SK-N-SH treated with all-trans-retinoic acid at 6 μM for 48 hours (cell line): Measurements from ENCODE around the gene MAP3K12.

Source experiments
- ATAC-seq: fragments of 200-7000 bp; cut with Tn5 transposase; 3 replicates; pipeline ENCODE4 v1.9.1; 2020; ENCODE audit warnings: mild to moderate bottlenecking, moderate library complexity
- ARNTL ChIP-seq: fragments of 450-650 bp; formaldehyde crosslinking; IDR thresholded peaks from 2 replicates; pipeline ENCODE4 v1.5.0; 2020; ENCODE audit warnings: low read depth, mild to moderate bottlenecking, moderate library complexity, borderline replicate concordance
- BACH2 ChIP-seq: fragments of 250-450 bp; sonication (Bioruptor Pico); IDR thresholded peaks from 2 replicates; pipeline ENCODE4 v1.9.0; 2021; ENCODE audit warnings: mild to moderate bottlenecking, borderline replicate concordance
- CSDC2 ChIP-seq: fragments of 250-450 bp; sonication (Bioruptor Pico); IDR thresholded peaks from 2 replicates; pipeline ENCODE4 v1.5.0; 2020; ENCODE audit warnings: mild to moderate bottlenecking, moderate library complexity
- ISL1 ChIP-seq: fragments of 250-450 bp; sonication (Bioruptor Pico); IDR thresholded peaks from 2 replicates; pipeline ENCODE4 v2.1.2; 2022; ENCODE audit warnings: mild to moderate bottlenecking, moderate library complexity
- OSR1 ChIP-seq: fragments of 250-450 bp; sonication (Bioruptor Pico); IDR thresholded peaks from 2 replicates; pipeline ENCODE4 v1.8.0; 2022; ENCODE audit warnings: moderate library complexity, mild to moderate bottlenecking, inconsistent platforms
- PPARA ChIP-seq: fragments of 250-450 bp; sonication (Bioruptor Pico); IDR thresholded peaks from 2 replicates; pipeline ENCODE4 v1.5.0; 2020; ENCODE audit warnings: mild to moderate bottlenecking, borderline replicate concordance
- RARB ChIP-seq: fragments of 250-450 bp; sonication (Bioruptor Pico); IDR thresholded peaks from 2 replicates; pipeline ENCODE4 v1.8.0; 2021; ENCODE audit warnings: mild to moderate bottlenecking, moderate library complexity
- SNAI2 ChIP-seq: fragments of 250-450 bp; sonication (Bioruptor Pico); IDR thresholded peaks from 2 replicates; pipeline ENCODE4 v1.5.0; 2020; ENCODE audit warnings: mild to moderate bottlenecking, moderate library complexity
- TCF4 ChIP-seq: fragments of 250-450 bp; sonication (Bioruptor Pico); IDR thresholded peaks from 2 replicates; pipeline ENCODE4 v1.8.0; 2021; ENCODE audit warnings: mild to moderate bottlenecking, moderate library complexity, borderline replicate concordance
- TOX ChIP-seq: fragments of 250-450 bp; sonication (Bioruptor Pico); IDR thresholded peaks from 2 replicates; pipeline ENCODE4 v1.8.0; 2021; ENCODE audit warnings: mild to moderate bottlenecking, moderate library complexity, borderline replicate concordance
- ZC3H10 ChIP-seq: fragments of 250-450 bp; sonication (Bioruptor Pico); IDR thresholded peaks from 2 replicates; pipeline ENCODE4 v1.5.1; 2021; ENCODE audit warnings: mild to moderate bottlenecking, moderate library complexity
- ZFP3 ChIP-seq: fragments of 250-450 bp; sonication (Bioruptor Pico); IDR thresholded peaks from 2 replicates; pipeline ENCODE4 v1.5.0; 2020; ENCODE audit warnings: mild to moderate bottlenecking, moderate library complexity
- ZFP30 ChIP-seq: fragments of 450-650 bp; formaldehyde crosslinking; IDR thresholded peaks from 2 replicates; pipeline ENCODE4 v1.5.0; 2022; ENCODE audit warnings: mild to moderate bottlenecking, moderate library complexity
- ZNF565 ChIP-seq: fragments of 450-650 bp; formaldehyde crosslinking; conservative IDR thresholded peaks from 2 replicates; pipeline ENCODE4 v1.5.0; 2020; ENCODE audit warnings: low read depth, mild to moderate bottlenecking, moderate library complexity
- ZNF70 ChIP-seq: fragments of 450-650 bp; formaldehyde crosslinking; IDR thresholded peaks from 2 replicates; pipeline ENCODE4 v1.5.0; 2020; ENCODE audit warnings: mild to moderate bottlenecking, moderate library complexity
- ZNF8 ChIP-seq: fragments of 450-650 bp; formaldehyde crosslinking; IDR thresholded peaks from 2 replicates; pipeline ENCODE4 v1.5.0; 2020; ENCODE audit warnings: mild to moderate bottlenecking, moderate library complexity
- TF ChIP-seq, protein P1 (sequence below): fragments of 250-450 bp; sonication (Bioruptor Pico); IDR thresholded peaks from 2 replicates; pipeline ENCODE4 v1.5.1; 2020; ENCODE audit warnings: low read depth, mild to moderate bottlenecking, moderate library complexity
- TF ChIP-seq, protein P2 (sequence below): fragments of 250-450 bp; sonication (Bioruptor Pico); IDR thresholded peaks from 2 replicates; pipeline ENCODE4 v1.5.1; 2021; ENCODE audit warnings: mild to moderate bottlenecking, moderate library complexity
- TF ChIP-seq, protein P3 (sequence below): fragments of 250-450 bp; sonication (Bioruptor Pico); IDR thresholded peaks from 2 replicates; pipeline ENCODE4 v1.5.0; 2020; ENCODE audit warnings: mild to moderate bottlenecking, moderate library complexity
- TF ChIP-seq, protein P4 (sequence below): fragments of 250-450 bp; sonication (Bioruptor Pico); IDR thresholded peaks from 2 replicates; pipeline ENCODE4 v1.8.0; 2020; ENCODE audit warnings: mild to moderate bottlenecking, moderate library complexity, borderline replicate concordance
- TF ChIP-seq, protein P5 (sequence below): fragments of 250-450 bp; sonication (Bioruptor Pico); IDR thresholded peaks from 2 replicates; pipeline ENCODE4 v1.8.0; 2021; ENCODE audit warnings: low read depth, mild to moderate bottlenecking, moderate library complexity, borderline replicate concordance

MAP3K12 gene

DNA sequence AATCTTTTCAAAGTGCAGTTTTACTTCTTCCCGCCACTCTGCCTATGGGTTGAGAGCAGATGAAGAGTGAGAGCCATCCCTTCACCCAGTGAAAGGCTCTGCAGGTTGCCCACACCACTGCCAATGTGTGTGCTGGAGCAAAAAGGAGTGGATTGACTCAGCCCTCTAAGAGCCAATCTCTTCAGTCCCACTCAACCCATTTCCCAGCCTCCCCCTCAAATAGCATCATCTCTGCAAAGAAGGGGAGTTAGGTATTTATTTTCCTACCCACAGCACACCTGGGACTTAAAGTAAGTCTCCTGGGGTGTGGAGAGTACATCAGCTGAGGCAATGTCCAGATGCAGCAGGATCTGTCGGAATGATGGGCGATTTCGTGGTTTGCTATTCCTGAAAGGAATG lies 15.3 kb downstream of the MAP3K12 start:
- peak; percentile 1; the same call in 2 of the 3 replicates for ATAC-seq
- no peak for TF ChIP-seq OSR1 (CRISPR knock-in tag)
- no peak for TF ChIP-seq ZNF565 (CRISPR knock-in tag)
- TF ChIP-seq, protein P1, sequence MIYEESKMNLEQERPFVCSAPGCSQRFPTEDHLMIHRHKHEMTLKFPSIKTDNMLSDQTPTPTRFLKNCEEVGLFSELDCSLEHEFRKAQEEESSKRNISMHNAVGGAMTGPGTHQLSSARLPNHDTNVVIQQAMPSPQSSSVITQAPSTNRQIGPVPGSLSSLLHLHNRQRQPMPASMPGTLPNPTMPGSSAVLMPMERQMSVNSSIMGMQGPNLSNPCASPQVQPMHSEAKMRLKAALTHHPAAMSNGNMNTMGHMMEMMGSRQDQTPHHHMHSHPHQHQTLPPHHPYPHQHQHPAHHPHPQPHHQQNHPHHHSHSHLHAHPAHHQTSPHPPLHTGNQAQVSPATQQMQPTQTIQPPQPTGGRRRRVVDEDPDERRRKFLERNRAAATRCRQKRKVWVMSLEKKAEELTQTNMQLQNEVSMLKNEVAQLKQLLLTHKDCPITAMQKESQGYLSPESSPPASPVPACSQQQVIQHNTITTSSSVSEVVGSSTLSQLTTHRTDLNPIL (CRISPR knock-in tag) = no peak
- TF ChIP-seq CSDC2 (CRISPR knock-in tag) = no peak
- TF ChIP-seq, protein P2, sequence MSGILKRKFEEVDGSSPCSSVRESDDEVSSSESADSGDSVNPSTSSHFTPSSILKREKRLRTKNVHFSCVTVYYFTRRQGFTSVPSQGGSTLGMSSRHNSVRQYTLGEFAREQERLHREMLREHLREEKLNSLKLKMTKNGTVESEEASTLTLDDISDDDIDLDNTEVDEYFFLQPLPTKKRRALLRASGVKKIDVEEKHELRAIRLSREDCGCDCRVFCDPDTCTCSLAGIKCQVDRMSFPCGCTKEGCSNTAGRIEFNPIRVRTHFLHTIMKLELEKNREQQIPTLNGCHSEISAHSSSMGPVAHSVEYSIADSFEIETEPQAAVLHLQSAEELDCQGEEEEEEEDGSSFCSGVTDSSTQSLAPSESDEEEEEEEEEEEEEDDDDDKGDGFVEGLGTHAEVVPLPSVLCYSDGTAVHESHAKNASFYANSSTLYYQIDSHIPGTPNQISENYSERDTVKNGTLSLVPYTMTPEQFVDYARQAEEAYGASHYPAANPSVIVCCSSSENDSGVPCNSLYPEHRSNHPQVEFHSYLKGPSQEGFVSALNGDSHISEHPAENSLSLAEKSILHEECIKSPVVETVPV (CRISPR knock-in tag) = no peak
- no peak for TF ChIP-seq PPARA (CRISPR knock-in tag)
- no peak for TF ChIP-seq ISL1 (CRISPR knock-in tag)
- no peak for TF ChIP-seq ZC3H10 (CRISPR knock-in tag)
- TF ChIP-seq TOX (CRISPR knock-in tag) = no peak
- TF ChIP-seq BACH2 (CRISPR knock-in tag) = no peak
- no peak for TF ChIP-seq ZFP30
- TF ChIP-seq ZNF8 (CRISPR knock-in tag) = no peak
- TF ChIP-seq, protein P3, sequence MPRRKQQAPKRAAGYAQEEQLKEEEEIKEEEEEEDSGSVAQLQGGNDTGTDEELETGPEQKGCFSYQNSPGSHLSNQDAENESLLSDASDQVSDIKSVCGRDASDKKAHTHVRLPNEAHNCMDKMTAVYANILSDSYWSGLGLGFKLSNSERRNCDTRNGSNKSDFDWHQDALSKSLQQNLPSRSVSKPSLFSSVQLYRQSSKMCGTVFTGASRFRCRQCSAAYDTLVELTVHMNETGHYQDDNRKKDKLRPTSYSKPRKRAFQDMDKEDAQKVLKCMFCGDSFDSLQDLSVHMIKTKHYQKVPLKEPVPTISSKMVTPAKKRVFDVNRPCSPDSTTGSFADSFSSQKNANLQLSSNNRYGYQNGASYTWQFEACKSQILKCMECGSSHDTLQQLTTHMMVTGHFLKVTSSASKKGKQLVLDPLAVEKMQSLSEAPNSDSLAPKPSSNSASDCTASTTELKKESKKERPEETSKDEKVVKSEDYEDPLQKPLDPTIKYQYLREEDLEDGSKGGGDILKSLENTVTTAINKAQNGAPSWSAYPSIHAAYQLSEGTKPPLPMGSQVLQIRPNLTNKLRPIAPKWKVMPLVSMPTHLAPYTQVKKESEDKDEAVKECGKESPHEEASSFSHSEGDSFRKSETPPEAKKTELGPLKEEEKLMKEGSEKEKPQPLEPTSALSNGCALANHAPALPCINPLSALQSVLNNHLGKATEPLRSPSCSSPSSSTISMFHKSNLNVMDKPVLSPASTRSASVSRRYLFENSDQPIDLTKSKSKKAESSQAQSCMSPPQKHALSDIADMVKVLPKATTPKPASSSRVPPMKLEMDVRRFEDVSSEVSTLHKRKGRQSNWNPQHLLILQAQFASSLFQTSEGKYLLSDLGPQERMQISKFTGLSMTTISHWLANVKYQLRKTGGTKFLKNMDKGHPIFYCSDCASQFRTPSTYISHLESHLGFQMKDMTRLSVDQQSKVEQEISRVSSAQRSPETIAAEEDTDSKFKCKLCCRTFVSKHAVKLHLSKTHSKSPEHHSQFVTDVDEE (CRISPR knock-in tag) = no peak
- TF ChIP-seq RARB (CRISPR knock-in tag) = no peak
- TF ChIP-seq ZFP3 (CRISPR knock-in tag) = no peak
- TF ChIP-seq, protein P4, sequence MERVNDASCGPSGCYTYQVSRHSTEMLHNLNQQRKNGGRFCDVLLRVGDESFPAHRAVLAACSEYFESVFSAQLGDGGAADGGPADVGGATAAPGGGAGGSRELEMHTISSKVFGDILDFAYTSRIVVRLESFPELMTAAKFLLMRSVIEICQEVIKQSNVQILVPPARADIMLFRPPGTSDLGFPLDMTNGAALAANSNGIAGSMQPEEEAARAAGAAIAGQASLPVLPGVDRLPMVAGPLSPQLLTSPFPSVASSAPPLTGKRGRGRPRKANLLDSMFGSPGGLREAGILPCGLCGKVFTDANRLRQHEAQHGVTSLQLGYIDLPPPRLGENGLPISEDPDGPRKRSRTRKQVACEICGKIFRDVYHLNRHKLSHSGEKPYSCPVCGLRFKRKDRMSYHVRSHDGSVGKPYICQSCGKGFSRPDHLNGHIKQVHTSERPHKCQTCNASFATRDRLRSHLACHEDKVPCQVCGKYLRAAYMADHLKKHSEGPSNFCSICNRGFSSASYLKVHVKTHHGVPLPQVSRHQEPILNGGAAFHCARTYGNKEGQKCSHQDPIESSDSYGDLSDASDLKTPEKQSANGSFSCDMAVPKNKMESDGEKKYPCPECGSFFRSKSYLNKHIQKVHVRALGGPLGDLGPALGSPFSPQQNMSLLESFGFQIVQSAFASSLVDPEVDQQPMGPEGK (CRISPR knock-in tag) = no peak
- TF ChIP-seq TCF4 (CRISPR knock-in tag) = no peak
- TF ChIP-seq, protein P5, sequence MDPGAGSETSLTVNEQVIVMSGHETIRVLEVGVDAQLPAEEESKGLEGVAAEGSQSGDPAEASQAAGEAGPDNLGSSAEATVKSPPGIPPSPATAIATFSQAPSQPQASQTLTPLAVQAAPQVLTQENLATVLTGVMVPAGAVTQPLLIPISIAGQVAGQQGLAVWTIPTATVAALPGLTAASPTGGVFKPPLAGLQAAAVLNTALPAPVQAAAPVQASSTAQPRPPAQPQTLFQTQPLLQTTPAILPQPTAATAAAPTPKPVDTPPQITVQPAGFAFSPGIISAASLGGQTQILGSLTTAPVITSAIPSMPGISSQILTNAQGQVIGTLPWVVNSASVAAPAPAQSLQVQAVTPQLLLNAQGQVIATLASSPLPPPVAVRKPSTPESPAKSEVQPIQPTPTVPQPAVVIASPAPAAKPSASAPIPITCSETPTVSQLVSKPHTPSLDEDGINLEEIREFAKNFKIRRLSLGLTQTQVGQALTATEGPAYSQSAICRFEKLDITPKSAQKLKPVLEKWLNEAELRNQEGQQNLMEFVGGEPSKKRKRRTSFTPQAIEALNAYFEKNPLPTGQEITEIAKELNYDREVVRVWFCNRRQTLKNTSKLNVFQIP (CRISPR knock-in tag) = no peak
- TF ChIP-seq ZNF70 (CRISPR knock-in tag) = no peak

DNA sequence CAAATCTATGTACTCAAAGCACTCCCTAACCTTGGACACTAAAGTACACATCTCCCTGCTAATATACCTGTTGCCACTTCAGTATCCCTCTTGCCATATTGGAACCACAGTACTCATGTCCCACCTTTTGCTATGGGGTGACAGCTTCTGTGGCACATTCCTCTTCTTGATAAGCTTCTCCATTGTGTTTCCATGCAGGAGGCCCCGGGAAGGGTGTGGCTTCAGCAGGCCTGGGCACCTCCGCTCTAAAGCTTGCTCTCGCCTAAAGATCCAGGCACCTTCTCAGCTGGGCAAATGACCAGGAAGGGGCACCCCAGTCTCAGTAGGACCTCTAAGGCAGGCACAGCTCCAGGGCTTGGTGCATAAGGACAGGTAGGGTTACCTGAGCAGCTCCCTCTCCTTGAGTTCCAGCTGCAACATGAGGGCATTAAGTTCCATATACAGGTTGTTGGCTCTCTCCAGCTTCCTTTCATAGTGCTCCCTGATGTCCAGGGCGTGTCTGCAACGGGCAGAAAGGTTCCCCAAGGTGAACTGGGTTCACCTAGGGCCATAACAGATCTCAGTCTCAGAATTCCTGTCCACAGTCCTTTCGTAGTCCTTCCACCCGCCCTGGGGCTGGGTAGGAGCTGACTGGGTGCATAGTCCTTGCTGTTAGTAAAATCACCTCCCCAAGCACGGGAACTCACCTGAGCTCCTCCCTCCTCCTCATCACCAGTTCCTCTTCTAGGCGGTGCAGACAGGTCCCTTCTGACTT lies 15.9 kb downstream of the MAP3K12 start:
- no peak for TF ChIP-seq RARB (CRISPR knock-in tag)
- TF ChIP-seq, protein P1 (CRISPR knock-in tag) = no peak
- no peak for TF ChIP-seq ARNTL
- TF ChIP-seq, protein P5 (CRISPR knock-in tag) = no peak
- no peak for TF ChIP-seq CSDC2 (CRISPR knock-in tag)
- TF ChIP-seq OSR1 (CRISPR knock-in tag) = no peak
- no peak for TF ChIP-seq TOX (CRISPR knock-in tag)
- TF ChIP-seq SNAI2 (CRISPR knock-in tag) = no peak
- no peak for TF ChIP-seq TCF4 (CRISPR knock-in tag)
- TF ChIP-seq, all 23 proteins: peak for 0
- ATAC-seq = no peak
